ENCODE measurements around the gene SRSF6. TPM values are rescaled to one million over a fixed set of nuclear protein-coding genes. Genes with fewer than 3 reads are reported as not detected.
"Not testable (repeated sequence)": the region's sequence is repeated elsewhere in the genome, so short reads cannot be mapped to it uniquely, and the experiment has no call there.

SRSF6 gene
- 72.5 TPM for total RNA-seq
- 100 to 1,000 TPM; 138 to 181 (median 154) TPM for polyA plus RNA-seq (ENCODE audit: insufficient read depth in 1 of 8, insufficient read length in 8 of 8, low replicate concordance in 1 of 8)
- long read RNA-seq, donor 1, full-length matches to known transcripts = 4 of 4 reads
- long read RNA-seq, donor 1, partial matches to known transcripts = 0 of 4 reads
- long read RNA-seq, donor 1, other reads (novel, unspliced or antisense) = 0 of 4 reads
- long read RNA-seq, donor 2, full-length matches to known transcripts = 5 of 5 reads
- long read RNA-seq, donor 2, partial matches to known transcripts = 0 of 5 reads
- long read RNA-seq, donor 2, other reads (novel, unspliced or antisense) = 0 of 5 reads
- long read RNA-seq, donor 3, full-length matches to known transcripts = 10 of 10 reads
- long read RNA-seq, donor 3, partial matches to known transcripts = 0 of 10 reads
- long read RNA-seq, donor 3, other reads (novel, unspliced or antisense) = 0 of 10 reads
- long read RNA-seq, donor 4, full-length matches to known transcripts = 8 of 8 reads
- long read RNA-seq, donor 4, partial matches to known transcripts = 0 of 8 reads
- long read RNA-seq, donor 4, other reads (novel, unspliced or antisense) = 0 of 8 reads
- long read RNA-seq, donor 5, full-length matches to known transcripts = 33 of 33 reads
- long read RNA-seq, donor 5, partial matches to known transcripts = 0 of 33 reads
- long read RNA-seq, donor 5, other reads (novel, unspliced or antisense) = 0 of 33 reads
- long read RNA-seq, donor 6, full-length matches to known transcripts = 37 of 52 reads
- long read RNA-seq, donor 6, partial matches to known transcripts = 15 of 52 reads
- long read RNA-seq, donor 6, other reads (novel, unspliced or antisense) = 0 of 52 reads
- long read RNA-seq, donor 7, full-length matches to known transcripts = 16 of 16 reads
- long read RNA-seq, donor 7, partial matches to known transcripts = 0 of 16 reads
- long read RNA-seq, donor 7, other reads (novel, unspliced or antisense) = 0 of 16 reads
- long read RNA-seq, donor 8, full-length matches to known transcripts = 13 of 13 reads
- long read RNA-seq, donor 8, partial matches to known transcripts = 0 of 13 reads
- long read RNA-seq, donor 8, other reads (novel, unspliced or antisense) = 0 of 13 reads
- long read RNA-seq, donor 9, full-length matches to known transcripts = 14 of 14 reads
- long read RNA-seq, donor 9, partial matches to known transcripts = 0 of 14 reads
- long read RNA-seq, donor 9, other reads (novel, unspliced or antisense) = 0 of 14 reads
- long read RNA-seq, donor 10, full-length matches to known transcripts = 14 of 14 reads
- long read RNA-seq, donor 10, partial matches to known transcripts = 0 of 14 reads
- long read RNA-seq, donor 10, other reads (novel, unspliced or antisense) = 0 of 14 reads
- long read RNA-seq, donor 11, full-length matches to known transcripts = 18 of 18 reads
- long read RNA-seq, donor 11, partial matches to known transcripts = 0 of 18 reads
- long read RNA-seq, donor 11, other reads (novel, unspliced or antisense) = 0 of 18 reads

- peaks cover 9% of the 10 kb centered on the region for H3K4me1 ChIP-seq (ENCODE audit: control insufficient read depth, insufficient read depth, low read length)
- no peaks in the 10 kb centered on the region for H3K9me3 ChIP-seq (replicated peaks; ENCODE audit: control insufficient read depth, low read depth, low read length)
- H3K4me3 ChIP-seq (ENCODE audit: low read length) = peak within 1 kb of the TSS; percentile 98
- peak; percentile 98 for DNase-seq
- peak within 1 kb of the TSS; percentile 99 for H3K27ac ChIP-seq (ENCODE audit: low read length)
- no peaks in the 10 kb centered on the region for H3K27me3 ChIP-seq (ENCODE audit: control insufficient read depth, insufficient read depth, low read length)
- peaks cover 21% of the 10 kb centered on the region for H3K36me3 ChIP-seq (ENCODE audit: control insufficient read depth, insufficient read depth, low read length)
- under 1% methylated on average over 101 of the region's 101 CpGs for WGBS (ENCODE audit: insufficient coverage)
These were observed at the start of gene SRSF6 for GRCh38 chr20:43457640-43458421. Gene SRSF6 (plus strand): TSS chr20:43457896. CDS start chr20:43458034, 138 bp downstream.

GRCh38 chr20:43408848-43409576, 48.7 kb upstream of the SRSF6 start:
- no peak for DNase-seq
- Histone ChIP-seq H3K27ac (ENCODE audit: low read length) (no peak overlapping the region), H3K4me1 (ENCODE audit: control insufficient read depth, insufficient read depth, low read length) (no peaks in the 10 kb centered on the region), H3K9me3 (replicated peaks; ENCODE audit: control insufficient read depth, low read depth, low read length) (peaks cover 8% of the 10 kb centered on the region), H3K27me3 (ENCODE audit: control insufficient read depth, insufficient read depth, low read length) (no peaks in the 10 kb centered on the region), H3K4me3 (ENCODE audit: low read length) (no peak overlapping the region), H3K36me3 (ENCODE audit: control insufficient read depth, insufficient read depth, low read length) (no peaks in the 10 kb centered on the region)
- WGBS (ENCODE audit: insufficient coverage) = 25% methylated on average over 6 of the region's 11 CpGs

- Histone ChIP-seq H3K27ac (ENCODE audit: low read length) (no peak overlapping the region), H3K4me3 (ENCODE audit: low read length) (no peak overlapping the region), H3K9me3 (replicated peaks; ENCODE audit: control insufficient read depth, low read depth, low read length) (peaks cover 8% of the 10 kb centered on the region), H3K4me1 (ENCODE audit: control insufficient read depth, insufficient read depth, low read length) (no peaks in the 10 kb centered on the region), H3K36me3 (ENCODE audit: control insufficient read depth, insufficient read depth, low read length) (no peaks in the 10 kb centered on the region), H3K27me3 (ENCODE audit: control insufficient read depth, insufficient read depth, low read length) (no peaks in the 10 kb centered on the region)
- no peak for DNase-seq
- no CpG with 5 or more reads among the region's 2 CpGs for WGBS (ENCODE audit: insufficient coverage)
These were observed 48.2 kb upstream of the SRSF6 start for GRCh38 chr20:43409577-43409913.

GRCh38 chr20:43415661-43416430, 41.9 kb upstream of the SRSF6 start:
- no peak overlapping the region for H3K4me3 ChIP-seq (ENCODE audit: low read length)
- no peaks in the 10 kb centered on the region for H3K4me1 ChIP-seq (ENCODE audit: control insufficient read depth, insufficient read depth, low read length)
- H3K27ac ChIP-seq (ENCODE audit: low read length) = no peak overlapping the region
- no peaks in the 10 kb centered on the region for H3K36me3 ChIP-seq (ENCODE audit: control insufficient read depth, insufficient read depth, low read length)
- H3K9me3 ChIP-seq (replicated peaks; ENCODE audit: control insufficient read depth, low read depth, low read length) = peaks cover 4% of the 10 kb centered on the region
- WGBS (ENCODE audit: insufficient coverage) = 47% methylated on average over 9 of the region's 12 CpGs
- H3K27me3 ChIP-seq (ENCODE audit: control insufficient read depth, insufficient read depth, low read length) = no peaks in the 10 kb centered on the region
- peak; percentile 10 for DNase-seq

GRCh38 chr20:43416591-43417228, 41.0 kb upstream of the SRSF6 start:
- no peaks in the 10 kb centered on the region for H3K27me3 ChIP-seq (ENCODE audit: control insufficient read depth, insufficient read depth, low read length)
- WGBS (ENCODE audit: insufficient coverage) = 86% methylated on average over 6 of the region's 6 CpGs
- peaks cover 4% of the 10 kb centered on the region for H3K9me3 ChIP-seq (replicated peaks; ENCODE audit: control insufficient read depth, low read depth, low read length)
- no peak for DNase-seq
- H3K36me3 ChIP-seq (ENCODE audit: control insufficient read depth, insufficient read depth, low read length) = no peaks in the 10 kb centered on the region
- H3K27ac ChIP-seq (ENCODE audit: low read length) = no peak overlapping the region
- no peak overlapping the region for H3K4me3 ChIP-seq (ENCODE audit: low read length)
- no peaks in the 10 kb centered on the region for H3K4me1 ChIP-seq (ENCODE audit: control insufficient read depth, insufficient read depth, low read length)

- no peaks in the 10 kb centered on the region for H3K4me1 ChIP-seq (ENCODE audit: control insufficient read depth, insufficient read depth, low read length)
- no peaks in the 10 kb centered on the region for H3K36me3 ChIP-seq (ENCODE audit: control insufficient read depth, insufficient read depth, low read length)
- no peak for DNase-seq
- no peak overlapping the region for H3K27ac ChIP-seq (ENCODE audit: low read length)
- H3K9me3 ChIP-seq (replicated peaks; ENCODE audit: control insufficient read depth, low read depth, low read length) = peaks cover 4% of the 10 kb centered on the region
- no peak overlapping the region for H3K4me3 ChIP-seq (ENCODE audit: low read length)
- no peaks in the 10 kb centered on the region for H3K27me3 ChIP-seq (ENCODE audit: control insufficient read depth, insufficient read depth, low read length)
These were observed 37.5 kb upstream of the SRSF6 start for GRCh38 chr20:43420192-43420591.

GRCh38 chr20:43420913-43421312, 36.8 kb upstream of the SRSF6 start:
- H3K9me3 ChIP-seq (replicated peaks; ENCODE audit: control insufficient read depth, low read depth, low read length); DNase-seq; H3K4me3 ChIP-seq (ENCODE audit: low read length); H3K27ac ChIP-seq (ENCODE audit: low read length); H3K4me1 ChIP-seq (ENCODE audit: control insufficient read depth, insufficient read depth, low read length); H3K36me3 ChIP-seq (ENCODE audit: control insufficient read depth, insufficient read depth, low read length); H3K27me3 ChIP-seq (ENCODE audit: control insufficient read depth, insufficient read depth, low read length): not testable (repeated sequence)
- WGBS (ENCODE audit: insufficient coverage) = 83% methylated on average over 2 of the region's 7 CpGs

- WGBS (ENCODE audit: insufficient coverage) = no CpG with 5 or more reads among the region's 5 CpGs
- H3K4me1 ChIP-seq (ENCODE audit: control insufficient read depth, insufficient read depth, low read length) = no peaks in the 10 kb centered on the region
- no peaks in the 10 kb centered on the region for H3K36me3 ChIP-seq (ENCODE audit: control insufficient read depth, insufficient read depth, low read length)
- no peak overlapping the region for H3K27ac ChIP-seq (ENCODE audit: low read length)
- H3K9me3 ChIP-seq (replicated peaks; ENCODE audit: control insufficient read depth, low read depth, low read length) = no peaks in the 10 kb centered on the region
- DNase-seq = no peak
- H3K4me3 ChIP-seq (ENCODE audit: low read length) = no peak overlapping the region
- H3K27me3 ChIP-seq (ENCODE audit: control insufficient read depth, insufficient read depth, low read length) = no peaks in the 10 kb centered on the region
These were observed 31.5 kb upstream of the SRSF6 start for GRCh38 chr20:43426172-43426571.

All from muscle of leg (tissue), 16 donors.